Neural crest cell (in vitro differentiated cells): Measurements from ENCODE around the gene TIMP1. TPM values are rescaled to one million over a fixed set of nuclear protein-coding genes. Genes with fewer than 3 reads are reported as not detected.

ENCODE experiments used
- DNase-seq: peaks from one replicate; pipeline ENCODE4 v3.0.0; 2021; ENCODE audit warnings: low read depth, mixed read lengths, low spot score
- H3K27ac Mint-ChIP-seq: one replicate; pipeline ENCODE4 v1.8.0; 2021; ENCODE audit warnings: mild to moderate bottlenecking, mixed read lengths; ENCODE audit not compliant: unreplicated experiment
- H3K27me3 Mint-ChIP-seq: 2 replicates; pipeline ENCODE4 v1.8.0; 2021; ENCODE audit warnings: low read depth, mild to moderate bottlenecking, mixed read lengths
- H3K36me3 Mint-ChIP-seq: 2 replicates; pipeline ENCODE4 v1.8.0; 2021; ENCODE audit warnings: low read depth, mild to moderate bottlenecking, mixed read lengths
- H3K4me1 Mint-ChIP-seq: 2 replicates; pipeline ENCODE4 v1.8.0; 2021; ENCODE audit warnings: mixed read lengths
- H3K4me3 Mint-ChIP-seq: one replicate; pipeline ENCODE4 v1.8.0; 2021; ENCODE audit warnings: mild to moderate bottlenecking, mixed read lengths
- H3K9me3 Mint-ChIP-seq: 2 replicates; pipeline ENCODE4 v1.8.0; 2021; ENCODE audit warnings: mixed read lengths
- CTCF ChIP-seq: fragments of 200-600 bp; sonication (generic); conservative IDR thresholded peaks from 2 replicates; pipeline ENCODE4 v1.5.0; 2021; ENCODE audit warnings: antibody characterized with exemption, mild to moderate bottlenecking
- total RNA-seq: library from RNA; stranded (reverse); gene quantifications from 2 replicates; pipeline ENCODE4 v1.2.1, GENCODE V29; 2021

Gene TIMP1
- total RNA-seq, 1 donor from 2014 or later = 63.8 TPM

- peak overlapping the region; percentile 27 for H3K4me3 Mint-ChIP-seq
- peaks cover 30% of the 10 kb centered on the region for H3K4me1 Mint-ChIP-seq
- TF ChIP-seq CTCF = no peak
Measured at GRCh38 chrX:47558436-47558835, 23.8 kb upstream of the TIMP1 start.

DNA sequence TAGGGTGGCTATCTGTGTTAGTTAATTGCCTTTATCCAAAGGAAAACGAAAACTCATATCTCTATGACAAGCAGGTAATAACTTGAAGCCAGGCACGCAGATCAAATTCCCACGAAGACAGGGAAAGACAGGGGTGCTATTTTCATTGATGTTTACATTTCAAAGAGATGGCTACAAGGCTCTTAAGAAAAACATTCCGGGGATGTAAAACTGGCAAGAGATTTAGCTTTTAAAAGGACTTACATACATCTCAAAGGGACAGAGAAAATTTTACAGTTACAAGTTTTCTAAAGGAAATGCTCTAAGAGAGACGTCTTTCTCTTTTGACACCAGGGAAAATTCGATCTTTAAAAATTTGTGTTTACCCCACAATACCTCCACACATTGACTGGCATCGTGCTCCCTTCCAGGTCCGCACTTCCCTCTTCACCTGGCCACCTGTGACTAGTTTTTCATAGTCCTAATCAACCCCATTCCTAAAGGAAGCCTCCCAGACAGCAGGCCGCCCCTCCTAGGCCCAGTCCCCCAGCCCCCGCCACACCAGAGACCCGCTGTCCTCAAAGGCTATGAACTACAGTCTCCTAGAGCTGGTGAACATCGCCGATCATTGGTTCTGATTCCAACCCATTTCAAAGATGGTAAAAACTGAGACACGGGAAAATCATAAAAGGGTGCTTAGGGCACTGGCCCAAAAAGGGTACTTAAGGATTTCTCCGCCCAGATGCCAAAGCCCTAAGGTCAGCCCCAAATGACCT, 21.9 kb upstream of the TIMP1 start:
- H3K36me3 Mint-ChIP-seq = peaks cover 3% of the 10 kb centered on the region
- no peak for DNase-seq
- peak overlapping the region; percentile 22 for H3K27ac Mint-ChIP-seq
- peak overlapping the region; percentile 88 for H3K4me3 Mint-ChIP-seq
- peaks cover 32% of the 10 kb centered on the region for H3K4me1 Mint-ChIP-seq
- H3K9me3 Mint-ChIP-seq = peaks cover 3% of the 10 kb centered on the region
- no peak for TF ChIP-seq CTCF
- H3K27me3 Mint-ChIP-seq = no peaks in the 10 kb centered on the region

More at GRCh38 chrX:47558436-47558835, 23.8 kb upstream of the TIMP1 start:
- H3K27me3 Mint-ChIP-seq = no peaks in the 10 kb centered on the region
- peaks cover 2% of the 10 kb centered on the region for H3K36me3 Mint-ChIP-seq
- peaks cover 3% of the 10 kb centered on the region for H3K9me3 Mint-ChIP-seq
- no peak overlapping the region for H3K27ac Mint-ChIP-seq
- DNase-seq = no peak

- Mint-ChIP-seq H3K4me3 (peak within 1 kb of the TSS; percentile 88), H3K9me3 (peaks cover 3% of the 10 kb centered on the region), H3K27me3 (no peaks in the 10 kb centered on the region), H3K27ac (peak within 1 kb of the TSS; percentile 45), H3K4me1 (peaks cover 29% of the 10 kb centered on the region), H3K36me3 (peaks cover 4% of the 10 kb centered on the region)
- no peak for TF ChIP-seq CTCF
- DNase-seq = peak; percentile 92
Measured at GRCh38 chrX:47560934-47561658, 21.1 kb upstream of the TIMP1 start, which contains the start of gene ARAF. Gene ARAF (plus strand): TSS chrX:47561205. CDS start chrX:47562968, 1,763 bp downstream.

GRCh38 chrX:47561659-47562151, 20.5 kb upstream of the TIMP1 start:
- Mint-ChIP-seq H3K27ac (peak overlapping the region; percentile 45), H3K4me1 (peaks cover 23% of the 10 kb centered on the region), H3K36me3 (peaks cover 6% of the 10 kb centered on the region), H3K27me3 (no peaks in the 10 kb centered on the region), H3K9me3 (peaks cover 3% of the 10 kb centered on the region), H3K4me3 (peak overlapping the region; percentile 88)
- no peak for DNase-seq
- no peak for TF ChIP-seq CTCF

GRCh38 chrX:47562615-47563243, 19.5 kb upstream of the TIMP1 start:
- peak overlapping the region; percentile 84 for H3K4me3 Mint-ChIP-seq
- TF ChIP-seq CTCF = peak; percentile 49
- DNase-seq = peak; percentile 19

More at GRCh38 chrX:47562615-47563243, 19.5 kb upstream of the TIMP1 start:
- Mint-ChIP-seq H3K9me3 (peaks cover 3% of the 10 kb centered on the region), H3K27me3 (no peaks in the 10 kb centered on the region), H3K27ac (no peak overlapping the region), H3K4me1 (peaks cover 21% of the 10 kb centered on the region), H3K36me3 (peaks cover 9% of the 10 kb centered on the region)
